Esophagus squamous epithelium (tissue), 5 donors: Measurements from ENCODE around the gene EVI5. TPM values are rescaled to one million over a fixed set of nuclear protein-coding genes. Genes with fewer than 3 reads are reported as not detected.

Experiments
- DNase-seq: peaks from one replicate; lab custom pipeline; 2025; lab: John Stamatoyannopoulos, UW
- H3K27ac ChIP-seq, 4 donors: fragments of 200-600 bp; sonication (generic); one replicate each; pipeline ENCODE4 v1.5.1; 2016 to 2019; ENCODE audit warnings: mild to moderate bottlenecking in 1 of 4
- H3K27me3 ChIP-seq, 4 donors: fragments of 200-600 bp; sonication (generic); 1 replicate in 3 of 4; 2 replicates in 1 of 4; pipeline versions ENCODE4 v1.5.1 to v1.6.0; 2017 to 2021; ENCODE audit warnings: antibody characterized with exemption in 1 of 4
- H3K36me3 ChIP-seq, 3 donors: fragments of 200-600 bp; sonication (generic); one replicate each; pipeline ENCODE4 v1.5.1; 2016 to 2019
- H3K4me1 ChIP-seq, 3 donors: fragments of 200-600 bp; sonication (generic); one replicate each; pipeline ENCODE4 v1.5.1; 2017 to 2019
- H3K4me3 ChIP-seq, 4 donors: fragments of 200-600 bp; sonication (generic); 1 replicate in 3 of 4; 2 replicates in 1 of 4; pipeline ENCODE4 v1.5.1; 2016 to 2019; ENCODE audit warnings: mild to moderate bottlenecking in 2 of 4, moderate library complexity in 1 of 4
- H3K9me3 ChIP-seq, 3 donors: fragments of 200-600 bp; sonication (generic); one replicate each; pipeline ENCODE4 v1.5.1; 2016 to 2019
- CTCF ChIP-seq, 6 experiments: fragments of 450-650 bp in 4 of 6; fragments of 200-600 bp in 2 of 6; sonication (generic) in 2 of 6; IDR thresholded peaks; one replicate each; pipeline ENCODE4 v1.5.1; 2016 to 2019; ENCODE audit warnings: antibody characterized with exemption in 6 of 6, mild to moderate bottlenecking in 4 of 6, moderate library complexity in 4 of 6
- POLR2A ChIP-seq, 4 donors: fragments of 450-650 bp; IDR thresholded peaks; one replicate each; pipeline ENCODE4 v1.6.1; 2017; ENCODE audit warnings: antibody characterized with exemption in 4 of 4, mild to moderate bottlenecking in 4 of 4, moderate library complexity in 3 of 4
- whole genome bisulfite sequencing, 2 donors: methylation state at CpG; one replicate each; pipeline ENCODE4 v1.1.5; 2018; 5-methylcytosine and 5-hydroxymethylcytosine counted together
- intact Hi-C: fragments of 100-400 bp; cut with DNase I; formaldehyde crosslinking; loops from one replicate; pipeline ENCODE4 v1.15.0; 2022
- total RNA-seq, 4 donors: library from RNA; depleted of rRNA; stranded (reverse); fragments of >200 nt; gene quantifications; one replicate each; pipeline ENCODE4 v1.1.0, GENCODE V29; 2016
- donor health status: DM: yes; HTN: yes; CAD: no.

The EVI5 gene
- total RNA-seq, 4 donors from 2014 or later = 5.1 to 23.7 (median 9.0) TPM

- peaks cover 4 to 12% (median 8%) of the 10 kb centered on the region in 3 donors for H3K4me1 ChIP-seq
- peak overlapping the region in 1 of 4 donors; percentile 3 for H3K27ac ChIP-seq
- H3K4me3 ChIP-seq = no peak overlapping the region
- intact Hi-C loops = no loop called here
- H3K36me3 ChIP-seq = no peaks in the 10 kb centered on the region
- 37 to 46% methylated on average over 6 of the region's 12 CpGs for WGBS, 2 donors
- peaks cover 3 to 69% (median 8%) of the 10 kb centered on the region in 4 donors for H3K27me3 ChIP-seq
- DNase-seq = no peak
- TF ChIP-seq CTCF (IDR thresholded peaks at IDR 0.05) (no peak), POLR2A (IDR thresholded peaks at IDR 0.05) (no peak)
- H3K9me3 ChIP-seq = no peaks in the 10 kb centered on the region
Observed at GRCh38 chr1:92476071-92476631, 308.8 kb downstream of the EVI5 start.

GRCh38 chr1:92475029-92475428 is 309.9 kb downstream of the EVI5 start:
- Histone ChIP-seq H3K27ac (no peak overlapping the region), H3K4me3 (no peak overlapping the region), H3K9me3 (no peaks in the 10 kb centered on the region), H3K27me3 (peaks cover 0 to 61% (median under 1%) of the 10 kb centered on the region in 4 donors), H3K36me3 (no peaks in the 10 kb centered on the region), H3K4me1 (peaks cover 0 to 1% (median 0%) of the 10 kb centered on the region in 3 donors)
- intact Hi-C loops = no loop called here
- no peak for DNase-seq
- WGBS, 2 donors = 54 to 68% methylated on average over 2 to 3 of the region's 3 CpGs
- TF ChIP-seq POLR2A (IDR thresholded peaks at IDR 0.05) (no peak), CTCF (IDR thresholded peaks at IDR 0.05) (no peak)

GRCh38 chr1:92473781-92474495 is 311.0 kb downstream of the EVI5 start:
- no peak for DNase-seq
- TF ChIP-seq POLR2A (IDR thresholded peaks at IDR 0.05) (no peak), CTCF (IDR thresholded peaks at IDR 0.05) (no peak)
- H3K4me3 ChIP-seq = no peak overlapping the region
- peaks cover 0 to 50% (median 0%) of the 10 kb centered on the region in 4 donors for H3K27me3 ChIP-seq
- H3K9me3 ChIP-seq = no peaks in the 10 kb centered on the region
- no peaks in the 10 kb centered on the region for H3K4me1 ChIP-seq
- H3K27ac ChIP-seq = no peak overlapping the region
- 67 to 72% methylated on average over 5 of the region's 5 CpGs for WGBS, 2 donors
- intact Hi-C loops = no loop called here
- H3K36me3 ChIP-seq = no peaks in the 10 kb centered on the region

- H3K36me3 ChIP-seq = no peaks in the 10 kb centered on the region
- no peaks in the 10 kb centered on the region for H3K9me3 ChIP-seq
- intact Hi-C loops = no loop called here
- WGBS, 2 donors = 88 to 100% methylated on average over 1 of the region's 1 CpG
- peaks cover 0 to 17% (median 0%) of the 10 kb centered on the region in 4 donors for H3K27me3 ChIP-seq
- H3K4me1 ChIP-seq = no peaks in the 10 kb centered on the region
- no peak overlapping the region for H3K27ac ChIP-seq
- DNase-seq = no peak
- H3K4me3 ChIP-seq = no peak overlapping the region
- TF ChIP-seq CTCF (IDR thresholded peaks at IDR 0.05) = no peak
- TF ChIP-seq POLR2A (IDR thresholded peaks at IDR 0.05) = no peak
Observed at GRCh38 chr1:92470216-92470615, 314.7 kb downstream of the EVI5 start.

- WGBS, 2 donors = 72 to 75% methylated on average over 1 of the region's 1 CpG
Observed at GRCh38 chr1:92466683-92467352, 318.1 kb downstream of the EVI5 start.

More at GRCh38 chr1:92466683-92467352, 318.1 kb downstream of the EVI5 start:
- H3K27me3 ChIP-seq = peaks cover 0 to 3% (median 0%) of the 10 kb centered on the region in 4 donors
- TF ChIP-seq CTCF (IDR thresholded peaks at IDR 0.05) = no peak
- no peak for TF ChIP-seq POLR2A (IDR thresholded peaks at IDR 0.05)
- no peak overlapping the region for H3K27ac ChIP-seq
- no peaks in the 10 kb centered on the region for H3K36me3 ChIP-seq
- intact Hi-C loops = no loop called here
- no peaks in the 10 kb centered on the region for H3K9me3 ChIP-seq
- no peak overlapping the region for H3K4me3 ChIP-seq
- H3K4me1 ChIP-seq = no peaks in the 10 kb centered on the region
- DNase-seq = no peak
